Nephron (organoid): ENCODE measurements around the gene AP5B1.

Experiments used
- H3K27ac Mint-ChIP-seq, 3 experiments: 2 replicates each; pipeline ENCODE4 v1.8.0; 2020; ENCODE audit warnings: mixed read lengths in 3 of 3, mild to moderate bottlenecking in 2 of 3, moderate library complexity in 1 of 3
- H3K27me3 Mint-ChIP-seq: 2 replicates; pipeline ENCODE4 v1.8.0; 2021; ENCODE audit warnings: low read depth, mild to moderate bottlenecking, moderate library complexity, mixed read lengths
- H3K36me3 Mint-ChIP-seq: 2 replicates; pipeline ENCODE4 v1.8.0; 2020; ENCODE audit warnings: low read depth, mixed read lengths
- H3K4me1 Mint-ChIP-seq: 2 replicates; pipeline ENCODE4 v1.8.0; 2020; ENCODE audit warnings: mixed read lengths
- H3K4me3 Mint-ChIP-seq, 3 experiments: 2 replicates each; pipeline ENCODE4 v1.8.0; 2020; ENCODE audit warnings: mild to moderate bottlenecking in 3 of 3, mixed read lengths in 3 of 3, moderate library complexity in 2 of 3
- H3K9me3 Mint-ChIP-seq: 2 replicates; pipeline ENCODE4 v1.8.0; 2020; ENCODE audit warnings: mixed read lengths
- CTCF ChIP-seq, 3 experiments: fragments of 200-600 bp; sonication (generic); IDR thresholded peaks; one replicate each; pipeline ENCODE4 v1.5.0; 2021; ENCODE audit warnings: antibody characterized with exemption in 3 of 3; ENCODE audit not compliant: unreplicated experiment in 3 of 3

AP5B1 gene

GRCh38 chr11:65781962-65782815 lies 1.4 kb upstream of the AP5B1 start:
- no peak for TF ChIP-seq CTCF (IDR thresholded peaks at IDR 0.05; ENCODE audit: unreplicated experiment in 3 of 3)
- Mint-ChIP-seq H3K36me3 (no peaks in the 10 kb centered on the region), H3K27me3 (peaks cover 51% of the 10 kb centered on the region), H3K27ac (no peak overlapping the region), H3K4me3 (peak overlapping the region; percentile 36 to 81 (median 50)), H3K9me3 (no peaks in the 10 kb centered on the region), H3K4me1 (peaks cover 5% of the 10 kb centered on the region)

- peaks cover 46% of the 10 kb centered on the region for H3K27me3 Mint-ChIP-seq
- H3K9me3 Mint-ChIP-seq, result no peaks in the 10 kb centered on the region
- no peaks in the 10 kb centered on the region for H3K36me3 Mint-ChIP-seq
- peaks cover 5% of the 10 kb centered on the region for H3K4me1 Mint-ChIP-seq
- H3K27ac Mint-ChIP-seq, result no peak overlapping the region
- H3K4me3 Mint-ChIP-seq, result peak overlapping the region in 2 of 3 experiments; percentile 25 to 29
- TF ChIP-seq CTCF (IDR thresholded peaks at IDR 0.05; ENCODE audit: unreplicated experiment in 3 of 3), result peak in 2 of 3 experiments; percentile 31 to 34
Observed at GRCh38 chr11:65781152-65781961, 581 bp upstream of the AP5B1 start.

GRCh38 chr11:65779919-65780769 lies 632 bp downstream of the AP5B1 start:
- peaks cover 34% of the 10 kb centered on the region for H3K27me3 Mint-ChIP-seq

GRCh38 chr11:65779669-65779918 lies 1.2 kb downstream of the AP5B1 start:
- Mint-ChIP-seq H3K27ac (no peak overlapping the region), H3K4me3 (peak overlapping the region; percentile 41 to 87 (median 87)), H3K36me3 (no peaks in the 10 kb centered on the region), H3K4me1 (no peaks in the 10 kb centered on the region), H3K27me3 (peaks cover 29% of the 10 kb centered on the region), H3K9me3 (no peaks in the 10 kb centered on the region)
- TF ChIP-seq CTCF (IDR thresholded peaks at IDR 0.05; ENCODE audit: unreplicated experiment in 3 of 3), result no peak

More at GRCh38 chr11:65779919-65780769, 632 bp downstream of the AP5B1 start:
- H3K36me3 Mint-ChIP-seq, result no peaks in the 10 kb centered on the region
- H3K27ac Mint-ChIP-seq, result peak overlapping the region in 2 of 3 experiments; percentile 39 to 70
- H3K4me1 Mint-ChIP-seq, result no peaks in the 10 kb centered on the region
- H3K4me3 Mint-ChIP-seq, result peak overlapping the region; percentile 87 to 91 (median 87)
- peak; percentile 80 to 95 (median 87) for TF ChIP-seq CTCF (IDR thresholded peaks at IDR 0.05; ENCODE audit: unreplicated experiment in 3 of 3)
- H3K9me3 Mint-ChIP-seq, result no peaks in the 10 kb centered on the region

GRCh38 chr11:65778901-65779668 lies 1.7 kb downstream of the AP5B1 start:
- Mint-ChIP-seq H3K9me3 (no peaks in the 10 kb centered on the region), H3K36me3 (no peaks in the 10 kb centered on the region), H3K27me3 (peaks cover 24% of the 10 kb centered on the region), H3K4me3 (peak overlapping the region; percentile 73 to 87 (median 87)), H3K27ac (peak overlapping the region in 1 of 3 experiments; percentile 44), H3K4me1 (no peaks in the 10 kb centered on the region)
- no peak for TF ChIP-seq CTCF (IDR thresholded peaks at IDR 0.05; ENCODE audit: unreplicated experiment in 3 of 3)
